ENCODE results near the gene KIF1A.

DNA sequence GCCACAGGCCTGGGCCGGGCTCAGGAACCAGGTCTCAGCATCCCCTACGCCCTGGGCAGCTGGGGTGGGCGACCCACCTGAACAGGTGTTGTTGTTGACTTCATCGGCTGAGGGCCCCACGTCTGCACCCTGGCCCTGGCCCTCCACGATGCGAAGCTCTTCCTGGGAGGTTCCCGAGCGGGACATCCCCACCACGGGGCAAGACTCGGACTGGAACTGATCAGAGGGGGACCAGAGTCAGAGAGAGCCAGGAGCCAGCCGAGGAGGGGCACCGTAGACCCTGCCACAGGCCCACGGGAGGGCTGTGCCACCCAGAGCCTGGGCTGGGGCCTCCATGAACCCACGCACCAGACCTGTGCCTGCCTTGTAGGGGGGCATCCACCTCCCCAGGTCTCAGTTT, 74.1 kb downstream of the KIF1A start:
- TF ChIP-seq, protein P1, sequence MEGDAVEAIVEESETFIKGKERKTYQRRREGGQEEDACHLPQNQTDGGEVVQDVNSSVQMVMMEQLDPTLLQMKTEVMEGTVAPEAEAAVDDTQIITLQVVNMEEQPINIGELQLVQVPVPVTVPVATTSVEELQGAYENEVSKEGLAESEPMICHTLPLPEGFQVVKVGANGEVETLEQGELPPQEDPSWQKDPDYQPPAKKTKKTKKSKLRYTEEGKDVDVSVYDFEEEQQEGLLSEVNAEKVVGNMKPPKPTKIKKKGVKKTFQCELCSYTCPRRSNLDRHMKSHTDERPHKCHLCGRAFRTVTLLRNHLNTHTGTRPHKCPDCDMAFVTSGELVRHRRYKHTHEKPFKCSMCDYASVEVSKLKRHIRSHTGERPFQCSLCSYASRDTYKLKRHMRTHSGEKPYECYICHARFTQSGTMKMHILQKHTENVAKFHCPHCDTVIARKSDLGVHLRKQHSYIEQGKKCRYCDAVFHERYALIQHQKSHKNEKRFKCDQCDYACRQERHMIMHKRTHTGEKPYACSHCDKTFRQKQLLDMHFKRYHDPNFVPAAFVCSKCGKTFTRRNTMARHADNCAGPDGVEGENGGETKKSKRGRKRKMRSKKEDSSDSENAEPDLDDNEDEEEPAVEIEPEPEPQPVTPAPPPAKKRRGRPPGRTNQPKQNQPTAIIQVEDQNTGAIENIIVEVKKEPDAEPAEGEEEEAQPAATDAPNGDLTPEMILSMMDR (IDR thresholded peaks at IDR 0.05; ENCODE audit: low read length) = no peak
- TF ChIP-seq EZH2 (IDR thresholded peaks at IDR 0.05; ENCODE audit: borderline replicate concordance, low read length) = no peak

All from OCI-LY1 (cell line).